Activated T-helper 17 cell treated with anti-CD3 and anti-CD28 coated beads, Interleukin-2, amount 50 U/mL, for 72 hours (primary cell): Measurements from ENCODE around the gene CEBPB. TPM values are rescaled to one million over a fixed set of nuclear protein-coding genes. Genes with fewer than 3 reads are reported as not detected.
"Not testable (repeated sequence)": the region's sequence is repeated elsewhere in the genome, so short reads cannot be mapped to it uniquely, and the experiment has no call there.

Source experiments
- ATAC-seq: fragments of 150-1000 bp; cut with Tn5 transposase; replicated peaks from 2 replicates; pipeline ENCODE4 v1.10.0; 2021; ENCODE audit warnings: mild to moderate bottlenecking, moderate library complexity
- H3K27ac Mint-ChIP-seq: one replicate; pipeline ENCODE4 v1.8.0; 2022; ENCODE audit warnings: mixed read lengths
- H3K27me3 Mint-ChIP-seq: one replicate; pipeline ENCODE4 v1.8.0; 2022; ENCODE audit warnings: mixed read lengths
- H3K36me3 Mint-ChIP-seq: one replicate; pipeline ENCODE4 v1.8.0; 2022; ENCODE audit warnings: low read depth, mild to moderate bottlenecking, mixed read lengths
- H3K4me1 Mint-ChIP-seq: one replicate; pipeline ENCODE4 v1.8.0; 2022; ENCODE audit warnings: mixed read lengths
- H3K4me3 Mint-ChIP-seq: one replicate; pipeline ENCODE4 v1.8.0; 2022; ENCODE audit warnings: mild to moderate bottlenecking, mixed read lengths
- H3K9me3 Mint-ChIP-seq: one replicate; pipeline ENCODE4 v1.8.0; 2022; ENCODE audit warnings: mixed read lengths
- total RNA-seq, 2 donors: library from RNA; stranded (reverse); gene quantifications; one replicate each; pipeline ENCODE4 v1.2.3, GENCODE V29; 2022

Gene CEBPB
- total RNA-seq, 2 donors from 2014 or later, result 11.6 to 19.0 TPM

GRCh38 chr20:50207026-50207425 lies 16.4 kb downstream of the CEBPB start:
- H3K4me3 Mint-ChIP-seq, result no peak overlapping the region
- no peaks in the 10 kb centered on the region for H3K36me3 Mint-ChIP-seq
- no peak overlapping the region for H3K27ac Mint-ChIP-seq
- H3K4me1 Mint-ChIP-seq, result peaks cover 12% of the 10 kb centered on the region
- ATAC-seq, result no peak
- H3K9me3 Mint-ChIP-seq, result peaks cover 7% of the 10 kb centered on the region
- H3K27me3 Mint-ChIP-seq, result no peaks in the 10 kb centered on the region

DNA sequence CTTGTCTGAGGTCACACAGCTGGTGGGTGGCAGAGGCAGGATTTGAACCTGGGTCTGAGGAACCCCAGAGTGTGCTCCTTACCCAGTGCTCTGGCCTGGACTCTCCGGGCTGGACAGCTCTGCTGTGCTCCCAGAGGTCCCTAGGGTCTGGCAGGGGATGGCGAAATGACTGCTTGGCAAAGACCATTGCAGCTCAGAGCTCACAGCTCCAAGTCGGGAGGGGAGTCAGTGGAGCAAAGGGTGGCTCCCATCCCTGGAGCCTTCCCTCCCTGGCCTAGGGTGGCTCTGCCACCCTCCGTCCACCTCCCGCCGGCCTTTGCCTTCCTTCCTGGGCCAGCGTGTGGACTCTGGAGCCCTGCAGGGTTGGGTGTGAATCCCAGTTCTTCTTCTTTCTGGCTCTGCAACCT lies 17.5 kb downstream of the CEBPB start:
- Mint-ChIP-seq H3K9me3 (peaks cover 7% of the 10 kb centered on the region), H3K27me3 (no peaks in the 10 kb centered on the region), H3K4me3 (no peak overlapping the region), H3K4me1 (peaks cover 9% of the 10 kb centered on the region), H3K27ac (no peak overlapping the region), H3K36me3 (no peaks in the 10 kb centered on the region)
- ATAC-seq, result no peak

- H3K4me1 Mint-ChIP-seq, H3K27ac Mint-ChIP-seq, ATAC-seq, H3K27me3 Mint-ChIP-seq, H3K36me3 Mint-ChIP-seq, H3K9me3 Mint-ChIP-seq, H3K4me3 Mint-ChIP-seq: not testable (repeated sequence)
Observed at GRCh38 chr20:50208815-50209214, 18.2 kb downstream of the CEBPB start.

- peaks cover 5% of the 10 kb centered on the region for H3K27me3 Mint-ChIP-seq
- H3K27ac Mint-ChIP-seq, result no peak overlapping the region
- H3K4me3 Mint-ChIP-seq, result no peak overlapping the region
- no peaks in the 10 kb centered on the region for H3K4me1 Mint-ChIP-seq
- no peak for ATAC-seq
- no peaks in the 10 kb centered on the region for H3K36me3 Mint-ChIP-seq
- H3K9me3 Mint-ChIP-seq, result no peaks in the 10 kb centered on the region
Observed at GRCh38 chr20:50210066-50210619, 19.5 kb downstream of the CEBPB start.

DNA sequence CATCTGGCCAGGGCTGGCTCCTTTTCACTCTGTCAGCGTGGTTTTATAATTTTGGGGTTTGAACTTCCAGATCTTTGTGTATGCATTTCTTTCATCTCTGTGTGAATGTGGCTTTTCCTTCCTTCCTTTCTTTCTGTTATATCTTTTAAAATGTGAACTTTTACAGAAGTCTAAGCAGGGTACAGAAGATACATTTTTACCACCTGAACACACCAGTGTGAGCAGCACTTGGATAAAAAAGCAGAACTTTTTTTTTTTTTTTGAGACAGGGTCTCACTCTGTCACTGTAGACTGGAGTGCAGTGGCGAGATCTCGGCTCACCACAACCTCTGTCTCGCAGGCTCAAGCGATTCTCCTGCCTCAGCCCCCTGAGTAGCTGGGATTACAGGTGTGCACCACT lies 20.5 kb downstream of the CEBPB start:
- Mint-ChIP-seq H3K27me3 (peaks cover 6% of the 10 kb centered on the region), H3K4me1 (no peaks in the 10 kb centered on the region), H3K9me3 (no peaks in the 10 kb centered on the region), H3K27ac (no peak overlapping the region), H3K4me3 (no peak overlapping the region), H3K36me3 (no peaks in the 10 kb centered on the region)
- ATAC-seq, result no peak

DNA sequence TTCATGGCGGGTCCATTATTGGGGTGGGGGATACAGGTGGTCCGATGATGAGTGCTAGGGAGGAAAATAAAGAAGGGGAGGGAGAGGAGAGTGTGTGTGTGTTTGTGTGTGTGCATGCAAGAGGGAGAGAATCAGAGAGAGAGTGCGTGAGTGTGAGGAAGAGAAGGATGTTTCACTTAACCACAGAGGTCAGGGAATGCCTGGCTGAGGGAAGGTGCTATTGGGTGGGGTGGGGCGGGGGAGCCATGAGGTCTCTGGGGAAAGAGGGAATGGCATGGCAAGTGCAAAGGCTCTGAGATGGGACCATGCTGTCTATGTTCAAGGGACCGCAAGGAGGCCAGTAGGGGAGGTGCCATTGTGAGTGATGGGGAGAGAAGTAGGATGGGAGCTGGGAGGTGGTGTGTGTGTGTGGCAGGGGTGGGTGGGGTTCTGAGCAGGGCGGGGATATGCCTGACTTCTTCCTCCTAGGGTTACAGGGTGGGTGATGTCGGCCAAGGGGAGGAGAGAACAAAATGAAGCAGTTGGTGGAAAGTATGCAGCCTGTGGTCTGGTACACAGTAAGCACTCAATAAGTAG lies 23.0 kb downstream of the CEBPB start:
- H3K4me3 Mint-ChIP-seq, result no peak overlapping the region
- no peaks in the 10 kb centered on the region for H3K4me1 Mint-ChIP-seq
- peaks cover 12% of the 10 kb centered on the region for H3K27me3 Mint-ChIP-seq
- H3K9me3 Mint-ChIP-seq, result no peaks in the 10 kb centered on the region
- ATAC-seq, result no peak
- H3K36me3 Mint-ChIP-seq, result no peaks in the 10 kb centered on the region
- H3K27ac Mint-ChIP-seq, result no peak overlapping the region

DNA sequence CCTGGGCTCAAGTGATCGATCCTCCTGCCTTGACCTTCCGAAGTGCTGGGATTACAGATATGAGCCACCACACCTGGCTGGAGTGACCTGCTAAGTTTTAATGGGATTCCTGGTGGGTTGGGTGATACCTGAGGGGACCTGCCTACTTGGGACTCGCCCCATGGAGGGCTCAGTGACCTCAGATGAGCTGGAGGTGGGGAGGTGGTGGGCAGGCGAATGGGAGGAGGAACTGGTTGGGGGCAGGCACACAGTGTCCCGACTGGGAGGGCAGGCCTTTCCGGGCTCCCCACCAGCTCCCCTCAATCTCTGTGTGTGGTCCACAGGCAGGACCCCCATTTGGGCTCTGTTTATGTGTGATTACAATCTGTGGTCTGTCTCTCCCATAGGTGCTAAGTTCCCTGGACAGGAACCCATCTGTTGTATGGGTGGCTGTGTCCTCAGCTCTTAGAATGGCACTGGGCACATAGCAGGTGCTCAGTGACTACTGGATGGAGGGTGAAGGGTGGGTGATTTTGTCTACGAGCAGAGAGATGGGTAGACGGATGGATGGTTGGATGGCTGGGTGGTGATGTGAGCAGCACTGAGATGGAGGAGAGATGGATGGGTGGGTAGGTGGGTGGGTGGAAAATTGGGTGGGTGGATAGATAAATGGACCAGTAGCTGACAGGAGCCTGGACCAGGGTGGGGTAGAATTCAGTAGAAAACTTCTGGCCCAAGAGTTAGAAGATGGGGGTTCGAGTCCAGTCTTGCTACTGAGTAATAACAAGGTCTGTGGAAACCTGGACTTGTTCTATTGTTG lies 23.8 kb downstream of the CEBPB start:
- H3K27ac Mint-ChIP-seq, result no peak overlapping the region
- no peaks in the 10 kb centered on the region for H3K36me3 Mint-ChIP-seq
- H3K4me1 Mint-ChIP-seq, result no peaks in the 10 kb centered on the region
- H3K9me3 Mint-ChIP-seq, result no peaks in the 10 kb centered on the region
- no peak for ATAC-seq
- H3K27me3 Mint-ChIP-seq, result peaks cover 12% of the 10 kb centered on the region
- no peak overlapping the region for H3K4me3 Mint-ChIP-seq

DNA sequence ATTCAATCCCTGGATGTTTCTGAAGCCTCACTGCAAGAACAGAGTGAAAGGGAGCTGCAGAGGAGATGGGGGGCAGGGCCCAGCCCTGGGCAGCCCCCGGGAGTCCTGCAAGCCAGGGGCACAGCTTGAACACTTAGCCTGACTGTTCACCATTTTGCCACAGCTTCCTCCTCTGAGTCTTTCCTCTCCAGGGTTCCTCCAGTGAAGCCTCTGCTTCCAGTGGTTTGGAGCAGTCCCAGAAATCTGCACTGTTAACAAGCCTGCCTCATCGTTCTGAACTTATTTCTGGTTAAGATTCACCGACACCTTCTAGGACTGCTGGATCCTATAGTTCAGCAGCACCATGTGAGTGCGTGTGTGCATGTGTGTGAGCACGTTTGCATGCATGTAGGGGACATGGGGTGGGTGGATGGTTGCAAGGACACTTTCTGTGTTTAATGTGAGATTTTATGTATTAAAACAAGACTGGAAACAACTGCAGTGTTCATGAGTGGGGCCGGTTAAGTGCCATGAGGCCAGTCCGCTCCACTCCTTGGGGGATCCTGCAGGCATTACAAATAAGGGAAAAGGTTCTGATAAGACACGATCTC lies 24.6 kb downstream of the CEBPB start:
- H3K9me3 Mint-ChIP-seq, result no peaks in the 10 kb centered on the region
- H3K4me3 Mint-ChIP-seq, result no peak overlapping the region
- no peak overlapping the region for H3K27ac Mint-ChIP-seq
- H3K36me3 Mint-ChIP-seq, result no peaks in the 10 kb centered on the region
- no peaks in the 10 kb centered on the region for H3K4me1 Mint-ChIP-seq
- H3K27me3 Mint-ChIP-seq, result peaks cover 12% of the 10 kb centered on the region
- ATAC-seq, result no peak

DNA sequence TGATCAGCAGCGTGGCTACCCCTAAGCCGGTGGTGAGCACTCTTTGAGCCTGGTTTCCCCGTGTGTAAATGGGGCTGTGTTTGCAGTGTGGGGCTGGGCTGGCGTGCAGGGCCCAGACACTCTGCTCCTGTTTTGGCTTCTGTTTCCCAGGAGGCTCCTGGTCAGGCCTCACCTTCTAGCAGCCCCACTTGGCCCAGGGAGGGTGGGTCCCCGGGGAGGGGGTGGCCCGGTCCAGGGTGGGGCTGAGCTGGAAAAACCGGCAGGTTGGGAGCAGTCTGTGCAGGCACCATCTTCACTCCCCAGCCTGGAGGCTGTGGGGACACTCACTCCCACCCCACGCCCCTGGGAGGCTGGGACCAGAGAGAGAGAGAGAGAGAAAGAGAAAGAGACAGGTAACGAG lies 25.3 kb downstream of the CEBPB start:
- no peak for ATAC-seq
- H3K9me3 Mint-ChIP-seq, result no peaks in the 10 kb centered on the region
- H3K36me3 Mint-ChIP-seq, result no peaks in the 10 kb centered on the region
- no peaks in the 10 kb centered on the region for H3K4me1 Mint-ChIP-seq
- no peak overlapping the region for H3K4me3 Mint-ChIP-seq
- H3K27ac Mint-ChIP-seq, result no peak overlapping the region
- peaks cover 12% of the 10 kb centered on the region for H3K27me3 Mint-ChIP-seq

- peaks cover 12% of the 10 kb centered on the region for H3K27me3 Mint-ChIP-seq
- H3K9me3 Mint-ChIP-seq, result no peaks in the 10 kb centered on the region
- H3K4me3 Mint-ChIP-seq, result no peak overlapping the region
- no peaks in the 10 kb centered on the region for H3K4me1 Mint-ChIP-seq
- H3K27ac Mint-ChIP-seq, result no peak overlapping the region
- no peak for ATAC-seq
- H3K36me3 Mint-ChIP-seq, result no peaks in the 10 kb centered on the region
Observed at GRCh38 chr20:50216543-50217206, 26.0 kb downstream of the CEBPB start.

DNA sequence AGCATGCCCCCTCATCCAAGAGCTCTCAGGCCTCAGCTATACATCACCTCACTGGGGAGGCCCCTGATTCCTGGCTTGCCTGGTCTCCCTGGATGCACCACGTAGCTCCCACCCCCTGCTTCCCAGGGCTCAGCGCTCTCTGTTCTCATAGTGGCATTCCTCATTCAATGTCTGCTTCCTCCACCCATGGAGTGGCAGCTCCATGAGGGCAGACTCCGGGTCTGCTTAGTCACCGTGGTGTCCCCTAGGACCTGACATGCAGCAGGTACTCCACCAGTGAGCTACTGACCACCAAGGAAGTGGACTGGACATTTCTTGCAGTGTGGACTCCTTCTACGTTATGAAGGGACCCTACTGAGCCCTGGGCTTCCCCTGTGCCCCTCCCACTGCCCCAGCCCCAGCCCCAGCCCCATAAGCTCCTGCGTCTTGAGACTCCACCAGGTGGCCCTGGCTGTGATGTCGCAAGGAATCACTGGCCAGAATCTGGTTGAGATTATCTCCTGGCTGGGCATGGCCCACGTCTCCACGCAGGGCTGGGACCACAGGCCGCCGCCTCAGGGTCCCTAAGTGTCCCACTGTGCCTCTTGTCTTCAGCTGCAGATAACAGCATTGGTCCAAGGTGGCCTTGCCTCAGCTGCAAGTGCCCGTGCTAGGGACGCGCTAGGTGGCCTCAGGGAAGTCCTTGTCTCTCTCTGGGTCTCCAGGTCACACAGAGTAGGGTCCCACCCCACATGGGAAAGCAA lies 26.7 kb downstream of the CEBPB start:
- no peak overlapping the region for H3K4me3 Mint-ChIP-seq
- no peaks in the 10 kb centered on the region for H3K9me3 Mint-ChIP-seq
- no peaks in the 10 kb centered on the region for H3K36me3 Mint-ChIP-seq
- peaks cover 12% of the 10 kb centered on the region for H3K27me3 Mint-ChIP-seq
- no peaks in the 10 kb centered on the region for H3K4me1 Mint-ChIP-seq
- no peak for ATAC-seq
- no peak overlapping the region for H3K27ac Mint-ChIP-seq

- Mint-ChIP-seq H3K9me3 (no peaks in the 10 kb centered on the region), H3K4me3 (no peak overlapping the region), H3K4me1 (no peaks in the 10 kb centered on the region), H3K27me3 (peaks cover 7% of the 10 kb centered on the region), H3K36me3 (no peaks in the 10 kb centered on the region), H3K27ac (peak overlapping the region; percentile 72)
- no peak for ATAC-seq
Observed at GRCh38 chr20:50218987-50219435, 28.4 kb downstream of the CEBPB start.

GRCh38 chr20:50219600-50219999 lies 29.0 kb downstream of the CEBPB start:
- Mint-ChIP-seq H3K4me1 (no peaks in the 10 kb centered on the region), H3K4me3 (no peak overlapping the region), H3K9me3 (no peaks in the 10 kb centered on the region), H3K36me3 (no peaks in the 10 kb centered on the region), H3K27ac (no peak overlapping the region), H3K27me3 (peaks cover 7% of the 10 kb centered on the region)
- ATAC-seq, result no peak
